Hematopoietic multipotent progenitor cell (in vitro differentiated cells): ENCODE data around the gene FAM83G. TPM values are rescaled to one million over a fixed set of nuclear protein-coding genes. Genes with fewer than 3 reads are reported as not detected.
"Not testable (repeated sequence)": the region's sequence is repeated elsewhere in the genome, so short reads cannot be mapped to it uniquely, and the experiment has no call there.

Experiments used
- DNase-seq, 3 donors: peaks; one replicate each; pipeline ENCODE4 v3.0.0-alpha.2; 2011 to 2015; ENCODE audit warnings: low read depth in 2 of 3, low spot score in 2 of 3
- total RNA-seq: library from RNA; depleted of rRNA; stranded (reverse); fragments of >200 nt; gene quantifications from one replicate; pipeline ENCODE4 v1.2.3, GENCODE V29; 2012

The FAM83G gene
- total RNA-seq, 1 donor: 12.1 TPM

GRCh38 chr17:19023209-19023999, 18.8 kb upstream of the FAM83G start:
- DNase-seq: no peak

GRCh38 chr17:19022747-19023146, 18.2 kb upstream of the FAM83G start:
- no peak for DNase-seq

GRCh38 chr17:19022128-19022527, 17.6 kb upstream of the FAM83G start:
- no peak for DNase-seq

GRCh38 chr17:19021622-19022083, 17.1 kb upstream of the FAM83G start:
- no peak for DNase-seq

GRCh38 chr17:19021011-19021621, 16.6 kb upstream of the FAM83G start:
- DNase-seq: not testable (repeated sequence)

- no peak for DNase-seq
Observed at GRCh38 chr17:19020016-19020415, 15.5 kb upstream of the FAM83G start.

- DNase-seq: no peak
Observed at GRCh38 chr17:19019041-19019941, 14.7 kb upstream of the FAM83G start.

GRCh38 chr17:19018600-19018950, 14.0 kb upstream of the FAM83G start:
- no peak for DNase-seq

GRCh38 chr17:19017804-19018599, 13.4 kb upstream of the FAM83G start:
- DNase-seq: no peak

GRCh38 chr17:19017401-19017800, 12.8 kb upstream of the FAM83G start:
- DNase-seq: no peak

- no peak for DNase-seq
Observed at GRCh38 chr17:19016881-19017280, 12.3 kb upstream of the FAM83G start.

GRCh38 chr17:19016297-19016696, 11.7 kb upstream of the FAM83G start:
- DNase-seq: no peak

GRCh38 chr17:19015428-19015827, 10.9 kb upstream of the FAM83G start:
- no peak for DNase-seq

- DNase-seq: no peak
Observed at GRCh38 chr17:19014628-19015215, 10.2 kb upstream of the FAM83G start.

- DNase-seq: no peak
Observed at GRCh38 chr17:19013806-19014627, 9.5 kb upstream of the FAM83G start.

- no peak for DNase-seq
Observed at GRCh38 chr17:19013226-19013625, 8.7 kb upstream of the FAM83G start.

- no peak for DNase-seq
Observed at GRCh38 chr17:19012171-19013080, 7.9 kb upstream of the FAM83G start.

GRCh38 chr17:19011581-19011980, 7.0 kb upstream of the FAM83G start:
- DNase-seq: no peak
